Fibroblast of peridontal ligament (primary cell): ENCODE data around the gene VSTM2L.

Experiments
- DNase-seq: peaks from one replicate; pipeline ENCODE4 v3.0.0-alpha.2; 2010; ENCODE audit errors: extremely low read depth

The VSTM2L gene

DNA sequence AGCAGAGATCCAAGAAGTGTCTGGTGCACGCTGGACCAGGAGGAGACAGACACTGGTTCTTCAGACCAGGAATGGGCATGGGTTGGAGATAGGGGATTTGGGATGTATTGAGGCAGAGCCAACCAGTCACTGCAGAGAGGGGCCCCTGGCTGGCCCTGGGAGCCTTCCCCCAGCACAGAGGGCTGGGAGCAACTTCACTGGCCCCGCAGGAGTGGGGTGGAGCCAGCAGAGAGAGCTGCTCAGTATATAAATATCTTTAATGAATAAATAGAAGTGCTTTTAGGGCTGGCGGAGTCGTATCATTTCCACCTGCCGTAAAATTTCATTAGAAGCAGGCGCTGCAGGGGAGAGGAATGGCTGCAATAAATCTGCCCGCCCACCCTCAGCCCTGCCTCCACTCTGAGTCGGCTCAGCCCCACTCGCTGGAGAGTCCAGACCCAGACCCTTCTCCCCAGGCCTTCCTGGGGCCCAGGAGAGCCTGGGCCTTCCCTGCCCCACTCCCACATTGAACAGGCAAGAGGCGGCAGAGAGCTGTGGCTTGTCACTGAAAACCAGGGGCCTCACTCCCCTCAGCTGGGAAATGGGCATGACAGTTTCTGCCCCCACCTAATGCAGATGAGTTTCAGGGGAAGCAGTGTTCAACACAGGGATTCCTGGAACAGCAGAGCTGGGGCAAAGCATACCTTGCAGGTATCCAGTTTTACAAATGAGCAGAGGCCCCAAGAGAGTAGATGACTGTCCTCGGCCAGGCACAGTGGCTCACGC lies 23.9 kb upstream of the VSTM2L start:
- DNase-seq = no peak

DNA sequence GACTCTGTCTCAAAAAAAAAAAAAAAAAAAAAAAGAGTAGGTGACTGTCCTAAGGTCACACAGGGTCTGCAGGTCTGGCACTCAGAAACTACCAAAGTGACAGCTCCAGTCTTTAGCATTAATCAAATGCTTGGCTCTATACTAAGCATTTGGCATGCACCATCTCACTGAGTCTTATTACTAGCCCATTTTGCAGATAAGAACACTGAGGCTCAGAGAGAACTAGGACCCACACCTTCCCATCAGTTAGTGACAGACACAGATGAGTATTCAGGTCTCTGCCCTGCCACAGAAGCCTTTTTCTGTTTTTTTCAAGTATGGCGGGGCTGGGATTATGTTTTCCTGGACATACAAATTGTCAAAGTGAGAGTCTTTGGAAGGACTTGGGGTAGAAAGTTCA lies 23.1 kb upstream of the VSTM2L start:
- no peak for DNase-seq

DNA sequence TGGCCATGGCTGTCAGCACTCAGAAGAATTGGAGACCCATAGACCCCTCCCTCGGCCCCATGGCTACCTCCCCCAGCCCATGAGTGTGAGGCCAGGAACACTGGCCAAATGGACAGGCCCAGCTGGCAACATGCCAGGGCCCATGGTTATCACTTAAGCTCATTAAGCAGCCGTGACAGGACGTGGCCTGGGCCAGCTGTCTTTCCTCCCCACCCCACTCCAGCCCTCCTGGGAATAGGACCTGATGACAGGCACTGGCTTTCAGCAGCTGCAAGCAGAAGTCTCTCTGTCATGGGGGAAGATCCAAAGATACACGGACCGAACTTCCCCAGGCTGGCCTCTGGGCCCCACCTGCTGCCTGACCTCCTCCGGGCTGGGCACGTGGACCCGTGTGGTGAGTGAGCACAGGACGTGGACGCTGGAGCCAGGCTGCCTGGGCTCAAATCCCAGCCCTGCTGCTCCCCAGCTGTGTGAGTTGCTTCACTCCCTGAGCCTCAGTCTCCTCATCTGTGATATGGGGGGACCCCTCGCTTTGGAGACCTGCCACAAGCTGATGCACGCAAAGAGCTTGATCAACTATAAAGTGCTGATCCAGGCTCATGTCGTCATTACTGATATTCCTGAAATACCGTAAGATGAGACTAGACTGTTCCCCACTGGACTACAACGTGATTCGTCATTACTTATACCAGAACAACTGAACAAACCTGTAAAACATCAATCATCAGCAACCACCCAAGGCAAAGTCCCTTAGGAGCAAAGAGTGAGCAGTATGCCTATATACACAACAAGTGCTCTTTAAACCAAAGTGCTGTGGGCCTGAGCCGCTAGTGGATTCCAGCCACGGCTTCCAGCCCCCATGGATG lies 22.0 kb upstream of the VSTM2L start:
- DNase-seq = no peak

DNA sequence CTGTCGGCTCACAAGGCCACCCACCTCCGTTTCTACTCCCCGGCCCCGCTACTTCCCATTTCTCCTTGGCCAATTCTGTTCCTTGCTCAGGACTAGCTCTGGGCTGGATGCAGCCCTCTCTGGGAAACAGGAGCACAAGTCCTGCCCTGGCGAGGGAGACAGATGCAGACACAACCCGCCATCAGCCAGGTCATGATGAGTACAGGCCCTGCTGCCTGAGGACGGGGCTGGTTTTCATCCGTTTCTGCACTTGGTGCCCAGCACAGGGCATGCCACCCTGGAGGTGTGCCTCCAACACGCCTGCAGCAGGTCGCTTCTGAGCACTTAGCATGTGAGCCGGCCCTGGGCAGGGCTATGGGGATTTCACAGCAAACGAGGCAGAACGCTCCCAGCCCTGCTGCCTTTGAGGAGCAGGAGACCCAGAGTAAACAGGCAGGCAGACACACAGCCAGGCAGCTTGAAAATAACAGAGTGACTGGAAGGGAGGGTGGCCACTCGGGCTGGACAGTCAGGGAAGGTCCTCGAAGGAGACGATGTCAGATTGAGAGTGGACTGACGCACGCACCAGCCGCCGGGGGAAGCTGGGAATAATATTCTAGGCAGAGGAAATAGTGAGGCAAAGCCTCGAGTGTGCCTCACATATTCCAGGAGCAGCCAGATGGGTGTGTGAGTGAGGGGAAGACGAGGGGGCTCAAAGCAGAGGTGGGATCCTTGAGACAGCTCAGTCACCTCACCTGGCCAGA lies 21.2 kb upstream of the VSTM2L start:
- DNase-seq = no peak

DNA sequence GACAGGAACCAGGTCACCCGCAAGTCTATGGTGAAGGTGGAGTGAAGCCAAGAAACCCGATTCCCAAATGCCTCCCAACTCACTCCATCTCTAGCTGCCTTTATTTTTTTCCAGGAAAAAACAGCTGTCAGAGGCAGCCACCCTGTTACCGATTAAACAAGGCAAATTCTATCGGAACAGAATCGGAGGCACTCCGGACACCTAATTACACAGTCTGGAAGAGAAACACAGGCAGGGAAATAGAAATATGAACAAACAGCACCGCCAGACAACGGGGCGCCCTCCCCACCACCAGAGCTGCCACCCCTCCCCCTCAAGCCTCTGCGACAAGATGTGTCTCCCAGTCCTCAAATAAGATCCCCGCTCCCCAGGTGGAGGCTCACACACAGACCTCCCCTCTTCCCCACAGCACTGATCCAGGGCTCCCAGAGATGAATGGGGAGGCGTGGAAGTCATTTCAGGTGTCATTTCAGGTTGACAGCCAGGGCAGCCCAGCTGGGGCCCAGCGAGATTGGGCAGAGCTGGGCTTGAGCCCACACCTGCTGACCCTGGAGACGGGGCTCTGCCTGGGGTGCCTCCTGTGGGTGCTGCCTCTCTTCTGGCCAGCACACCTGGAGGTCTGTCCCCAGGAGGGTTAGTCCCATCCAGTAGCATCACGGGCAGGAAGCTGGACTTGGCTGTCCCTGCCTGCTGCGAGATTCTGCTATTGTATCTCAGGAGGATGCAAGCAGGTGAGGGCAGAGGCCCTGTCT lies 19.8 kb upstream of the VSTM2L start:
- no peak for DNase-seq

DNA sequence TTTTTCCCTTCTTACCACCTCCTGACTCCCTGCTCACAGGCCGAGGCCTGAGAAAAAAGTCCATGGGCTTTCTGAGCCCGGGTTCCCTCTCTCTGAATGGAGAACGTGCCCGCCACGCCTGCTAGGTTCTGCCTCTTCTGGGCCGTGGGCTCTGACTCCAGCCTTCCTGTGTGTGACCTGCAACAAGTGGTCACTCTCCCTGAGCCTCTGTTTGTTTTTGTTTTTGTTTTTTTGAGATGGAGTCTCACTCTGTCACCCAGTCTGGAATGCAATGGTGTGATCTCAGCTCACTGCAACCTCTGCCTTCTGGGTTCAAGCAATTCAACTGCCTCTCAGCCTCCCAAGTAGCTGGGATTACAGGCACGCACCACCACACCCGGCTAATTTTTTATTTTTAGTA lies 17.9 kb upstream of the VSTM2L start:
- DNase-seq = no peak

DNA sequence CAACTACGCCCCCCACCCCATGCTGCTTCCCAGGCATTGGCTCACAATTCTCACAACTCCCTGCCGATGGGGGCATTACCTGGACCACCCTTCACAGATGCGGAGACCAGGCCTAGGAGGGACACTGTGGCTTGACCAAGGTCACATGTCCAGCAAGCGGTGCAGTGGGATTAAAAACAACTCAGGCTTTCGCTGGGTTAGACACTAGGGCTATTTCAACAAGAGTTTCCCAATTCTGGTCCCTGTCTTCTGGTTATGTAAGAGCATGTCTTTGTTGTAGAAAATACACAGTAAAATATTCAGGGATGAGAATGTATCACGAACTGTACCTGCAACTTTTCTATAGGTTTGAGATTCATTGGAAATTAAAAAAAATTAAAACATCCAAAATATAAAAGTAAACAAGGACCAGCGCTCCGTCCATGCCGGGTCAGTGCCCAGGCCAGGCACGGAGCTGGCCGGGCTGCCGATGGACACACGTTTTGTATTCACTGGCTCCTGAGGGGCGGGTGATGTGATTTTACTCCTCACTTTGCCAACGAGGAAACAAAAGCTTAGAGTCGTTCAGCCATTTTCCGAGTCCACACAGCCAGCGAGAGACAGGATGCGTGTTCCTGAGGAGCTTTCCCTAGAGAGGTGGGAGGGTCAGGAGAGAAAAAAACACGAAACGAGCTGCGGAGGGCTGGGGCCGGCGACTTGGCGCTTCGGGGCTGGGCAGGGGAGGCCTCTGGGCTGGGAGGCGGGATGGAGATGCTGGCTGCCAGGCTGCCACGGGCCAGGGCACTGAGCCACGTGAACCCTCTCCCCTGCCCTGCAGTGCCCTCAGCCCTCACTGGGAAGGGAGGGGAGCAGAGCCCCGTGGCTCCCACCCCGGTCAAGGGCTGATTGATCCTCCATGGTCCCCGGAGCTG lies 17.1 kb upstream of the VSTM2L start:
- DNase-seq = no peak

DNA sequence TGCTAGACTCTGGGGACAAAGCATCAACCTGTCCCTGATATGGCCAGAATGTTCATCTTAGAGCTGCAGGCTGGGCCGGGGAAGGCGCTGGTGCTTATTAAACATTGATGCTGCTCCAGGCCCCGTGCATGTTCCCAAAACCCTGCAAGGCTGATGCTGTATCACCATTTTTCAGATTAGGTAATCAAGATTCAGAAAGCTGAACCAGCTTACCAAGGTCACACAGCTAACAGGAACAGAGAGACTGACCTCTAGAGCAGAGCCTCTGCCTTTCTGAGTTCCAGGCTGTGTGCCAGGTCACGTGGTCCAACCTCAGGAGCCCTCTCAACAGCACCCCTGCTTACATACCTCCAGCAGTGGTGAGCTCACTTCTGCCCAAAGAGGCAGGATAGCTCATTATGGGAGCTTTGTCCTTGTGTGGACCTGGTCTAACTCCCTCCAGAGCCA lies 16.1 kb upstream of the VSTM2L start:
- DNase-seq = no peak

DNA sequence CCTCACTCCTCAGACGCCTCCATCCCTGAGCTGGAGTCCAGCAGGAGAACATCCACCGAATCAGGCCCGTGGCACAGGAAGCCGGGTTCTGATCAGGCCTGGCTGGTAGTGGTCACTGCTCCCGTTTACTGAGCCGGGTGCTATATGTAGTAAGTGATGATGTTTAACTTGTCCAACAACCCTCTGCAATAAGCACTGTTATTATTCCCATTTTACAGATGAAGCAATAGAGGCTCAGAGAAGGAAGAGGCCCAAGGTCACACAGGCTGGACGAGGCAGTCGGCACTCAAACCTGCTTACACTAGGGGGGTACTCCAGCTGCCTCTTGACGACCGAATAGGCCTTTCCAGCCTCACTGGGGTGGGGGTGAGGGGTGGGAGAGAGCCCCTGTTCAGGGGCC lies 14.3 kb upstream of the VSTM2L start:
- DNase-seq = no peak

DNA sequence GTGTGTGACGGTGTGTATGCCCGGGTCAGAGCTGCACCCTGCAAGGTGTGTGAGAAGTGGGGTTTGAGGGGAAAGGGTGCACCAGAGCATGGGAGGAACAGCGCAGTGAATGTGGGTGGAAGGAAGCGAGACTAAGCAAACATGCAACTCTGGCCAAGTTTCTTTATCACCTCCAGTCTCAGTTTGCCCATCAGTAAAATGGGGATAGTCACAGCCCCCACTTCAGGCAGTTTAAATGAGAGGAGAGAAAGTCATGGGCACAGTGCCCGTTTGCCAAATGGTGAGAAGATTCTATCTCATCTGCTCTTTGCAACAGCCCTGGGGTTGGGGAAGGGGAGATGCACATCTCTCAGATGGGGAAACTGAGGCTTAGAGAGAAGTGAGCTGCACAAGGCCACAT lies 12.8 kb upstream of the VSTM2L start:
- no peak for DNase-seq

DNA sequence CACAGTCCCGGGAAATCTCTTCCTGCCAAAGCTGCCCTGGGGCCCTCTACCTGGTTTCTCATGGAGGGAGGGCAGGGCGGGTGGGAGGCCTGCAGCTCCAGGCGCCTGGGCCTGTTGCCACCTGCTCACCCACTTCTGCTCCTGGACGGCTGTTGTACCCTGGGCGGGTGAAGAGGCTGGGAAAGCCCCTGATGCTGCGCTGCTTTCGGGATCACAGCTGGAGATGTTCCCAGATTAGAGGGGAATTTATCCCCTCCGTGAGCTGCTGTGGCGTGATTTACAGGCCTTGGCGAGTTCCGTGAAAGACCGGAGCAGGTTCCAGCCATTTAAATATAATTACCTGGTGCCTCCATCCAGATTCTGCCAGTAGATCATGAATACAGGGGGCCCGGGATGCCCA lies 12.3 kb upstream of the VSTM2L start:
- DNase-seq = no peak

DNA sequence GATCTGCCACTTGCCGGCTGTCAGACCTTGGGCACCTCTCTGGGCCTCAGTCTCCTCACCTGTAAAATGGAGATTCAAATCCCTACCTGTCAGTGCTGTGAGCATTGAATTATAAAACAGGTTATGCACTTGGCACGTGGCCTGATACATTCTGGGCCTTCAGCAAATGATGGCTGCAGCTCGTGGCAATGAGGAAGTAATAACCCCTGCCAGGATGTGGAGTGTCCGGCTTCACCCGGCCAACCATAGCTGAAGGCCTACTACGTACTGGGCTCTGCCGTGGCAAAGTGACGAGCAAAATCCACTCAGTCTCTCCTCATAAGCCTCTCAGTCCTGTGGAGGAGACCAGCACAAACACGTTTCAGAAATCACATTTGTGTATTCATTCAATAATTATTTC lies 10.9 kb upstream of the VSTM2L start:
- DNase-seq = no peak

DNA sequence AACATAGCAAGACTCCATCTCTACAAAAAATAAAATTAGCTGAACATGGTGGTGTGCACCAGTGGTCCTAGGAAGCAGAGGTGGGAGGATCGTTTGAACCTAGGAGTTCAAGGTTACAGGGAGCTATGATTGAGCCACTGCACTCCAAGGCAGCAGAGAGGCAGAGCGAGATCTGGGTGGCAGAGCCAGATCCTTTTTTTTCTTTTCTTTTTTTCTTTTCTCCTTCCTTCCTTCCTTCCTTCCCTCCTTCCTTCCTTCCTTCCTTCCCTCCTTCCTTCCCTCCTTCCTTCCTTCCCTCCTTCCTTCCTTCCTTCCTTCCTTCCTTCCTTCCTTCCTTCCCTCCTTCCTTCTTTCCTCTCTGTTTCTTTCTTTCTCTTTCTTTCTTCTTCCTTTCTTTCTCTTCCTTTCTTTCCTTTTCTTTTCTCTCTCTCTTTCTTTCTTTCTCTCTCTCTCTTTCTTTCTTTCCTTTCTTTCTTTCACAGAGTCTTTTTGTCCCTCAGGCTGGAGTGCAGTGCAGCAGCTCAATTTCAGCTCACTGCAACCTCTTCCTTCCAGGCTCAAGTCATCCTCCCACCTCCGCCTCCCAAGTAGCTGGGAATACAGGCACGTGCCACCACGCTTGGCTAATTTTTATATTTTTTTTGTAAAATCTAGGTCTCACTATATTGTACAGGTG lies 9.2 kb upstream of the VSTM2L start:
- no peak for DNase-seq

DNA sequence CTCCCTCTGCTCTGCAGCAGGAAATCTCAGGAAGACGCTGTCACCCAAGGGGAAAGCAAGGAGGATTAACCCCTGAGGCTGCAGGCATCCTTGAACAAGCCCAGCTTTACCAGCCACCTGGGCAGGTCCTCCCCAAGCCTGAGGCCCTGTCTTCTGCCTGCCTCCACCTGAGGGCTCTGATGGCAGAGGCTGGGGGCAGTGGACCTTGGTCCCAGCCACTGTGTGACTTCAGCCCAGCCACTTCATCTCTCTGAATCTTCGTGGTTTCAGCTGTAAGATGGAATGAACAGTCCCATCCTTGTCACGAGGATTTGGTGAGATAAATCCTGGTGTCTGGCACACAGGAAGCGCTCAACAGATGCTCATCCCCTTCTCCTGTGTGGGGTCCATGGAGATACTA lies 8.5 kb upstream of the VSTM2L start:
- DNase-seq = no peak

DNA sequence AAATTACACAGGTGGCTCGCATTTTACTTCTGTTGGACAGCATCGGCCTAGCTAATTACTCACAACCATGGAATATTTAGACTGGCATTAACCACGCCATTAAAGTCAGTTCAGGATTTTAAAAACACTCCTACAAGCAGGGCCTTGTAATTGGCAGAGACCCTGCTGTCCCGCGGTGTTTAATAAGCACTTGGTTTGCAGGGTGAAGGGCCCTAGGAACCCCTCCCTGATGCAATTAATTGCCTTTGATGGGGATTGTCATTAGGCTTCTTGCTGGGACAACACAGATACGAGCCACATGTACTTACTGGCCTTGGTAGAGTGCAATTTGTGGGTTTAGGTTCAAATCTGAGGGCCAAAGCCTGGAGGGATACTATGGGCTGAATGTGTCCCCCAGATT lies 7.8 kb upstream of the VSTM2L start:
- DNase-seq = no peak

DNA sequence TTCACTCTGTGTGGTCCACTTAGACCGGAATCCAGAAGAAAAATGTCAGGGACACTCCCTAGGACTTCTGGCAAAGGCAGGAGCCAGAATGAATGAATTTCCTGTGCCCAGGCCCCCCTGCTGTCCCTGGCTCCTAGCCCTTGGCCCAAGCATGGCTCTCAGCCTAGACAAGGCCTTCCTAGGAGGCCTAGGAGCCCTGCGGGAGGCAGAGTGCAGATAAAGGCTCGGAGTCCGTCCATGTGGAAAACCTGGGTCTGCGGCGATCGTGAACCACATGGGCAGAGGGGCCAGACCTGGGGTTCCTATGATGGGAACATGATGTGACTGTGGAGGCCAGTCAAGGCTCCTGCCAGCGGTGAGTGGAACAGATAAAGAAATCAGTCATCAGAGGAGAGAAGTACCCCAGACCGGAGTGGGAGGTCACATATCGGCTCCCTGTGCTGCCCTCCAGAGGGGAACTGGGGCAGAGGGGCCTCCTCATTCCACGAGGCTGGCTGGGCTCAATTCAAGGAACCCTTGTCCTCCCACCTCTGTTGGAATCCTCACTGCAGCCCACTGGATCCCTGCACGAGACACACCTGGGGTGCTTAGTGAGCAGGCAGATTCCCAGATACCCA lies 5.9 kb upstream of the VSTM2L start:
- DNase-seq = no peak

DNA sequence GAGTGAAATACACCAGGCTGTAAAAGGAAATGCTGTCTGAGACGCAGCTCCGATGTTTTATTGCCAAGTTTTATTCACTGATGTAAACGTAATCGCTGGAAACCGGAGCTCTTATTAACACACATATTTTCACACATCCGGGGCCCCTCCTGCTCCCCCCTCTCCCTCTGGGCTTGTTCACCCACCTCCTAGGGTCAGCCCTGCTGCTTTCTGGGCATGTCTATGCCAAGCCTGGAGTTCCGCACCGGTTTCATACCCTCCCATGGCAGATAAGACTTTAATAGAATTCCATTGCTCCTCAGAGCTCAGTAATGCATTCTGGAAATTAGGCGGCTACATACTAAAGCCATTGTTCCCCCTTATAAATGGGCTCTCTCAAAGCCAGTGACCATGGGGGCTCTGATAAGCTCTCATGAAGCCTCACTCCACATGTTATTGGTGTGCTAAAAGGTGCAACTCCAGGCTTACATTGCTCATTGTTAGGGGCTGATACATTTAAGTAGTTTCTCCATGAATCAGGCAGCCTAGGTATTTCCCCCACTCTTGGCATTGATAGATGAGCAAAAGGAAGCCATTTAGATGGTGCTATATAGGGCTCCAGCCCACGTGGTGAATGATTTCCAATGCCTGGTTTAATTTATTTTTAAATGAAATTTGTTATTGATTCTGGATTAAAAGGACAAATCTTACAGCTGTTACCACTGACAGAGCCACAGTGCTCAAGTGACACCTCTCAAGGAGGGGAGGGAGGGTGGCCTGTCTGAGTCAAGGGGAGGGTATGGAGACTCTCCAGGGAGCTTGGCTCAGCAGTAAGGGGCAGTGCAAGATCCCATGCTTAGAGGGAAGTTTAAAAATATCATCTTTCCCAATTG lies 4.5 kb upstream of the VSTM2L start:
- DNase-seq = no peak
